ENCODE results near the gene JDP2. TPM values are rescaled to one million over a fixed set of nuclear protein-coding genes. Genes with fewer than 3 reads are reported as not detected.
A peak's percentile ranks its signal among the peaks of the same experiment; 100 is the strongest.
"Not testable (repeated sequence)": the region's sequence is repeated elsewhere in the genome, so short reads cannot be mapped to it uniquely, and the experiment has no call there.

JDP2 gene
- 17.0 TPM for polyA plus RNA-seq (ENCODE audit: insufficient read length)
- long read RNA-seq, donor 1, transcript JDP2-206 (4 exons, 631 nt): major isoform, 9 of 9 reads
- long read RNA-seq, donor 1, partial matches to known transcripts: 0 of 9 reads
- long read RNA-seq, donor 1, other reads (novel, unspliced or antisense): 0 of 9 reads
- long read RNA-seq, donor 2, transcript JDP2-206 (4 exons, 631 nt): major isoform, 8 of 10 reads
- long read RNA-seq, donor 2, partial matches to known transcripts: 0 of 10 reads
- long read RNA-seq, donor 2, other reads (novel, unspliced or antisense): 0 of 10 reads
- long read RNA-seq, donor 3, transcript JDP2-206 (4 exons, 631 nt): major isoform, 7 of 33 reads
- long read RNA-seq, donor 3, partial matches to known transcripts: 26 of 33 reads
- long read RNA-seq, donor 3, other reads (novel, unspliced or antisense): 0 of 33 reads
- long read RNA-seq, donor 4: 0 reads
- long read RNA-seq, donor 5, transcript JDP2-206 (4 exons, 631 nt): major isoform, 15 of 15 reads
- long read RNA-seq, donor 5, partial matches to known transcripts: 0 of 15 reads
- long read RNA-seq, donor 5, other reads (novel, unspliced or antisense): 0 of 15 reads
- long read RNA-seq, donor 6, full-length matches to known transcripts: 18 of 23 reads
- long read RNA-seq, donor 6, partial matches to known transcripts: 5 of 23 reads
- long read RNA-seq, donor 6, other reads (novel, unspliced or antisense): 0 of 23 reads
- long read RNA-seq, donor 7, full-length matches to known transcripts: 20 of 30 reads
- long read RNA-seq, donor 7, partial matches to known transcripts: 10 of 30 reads
- long read RNA-seq, donor 7, other reads (novel, unspliced or antisense): 0 of 30 reads
- long read RNA-seq, donor 8, transcript JDP2-206 (4 exons, 631 nt): major isoform, 7 of 8 reads
- long read RNA-seq, donor 8, partial matches to known transcripts: 0 of 8 reads
- long read RNA-seq, donor 8, other reads (novel, unspliced or antisense): 0 of 8 reads

- peak; percentile 82 for DNase-seq
Measured at GRCh38 chr14:75427482-75428229, at the start of gene JDP2. TSS of gene JDP2 (plus strand) at chr14:75428022. CDS start at chr14:75437921, 9,899 bp downstream.

- no peak for DNase-seq
Measured at GRCh38 chr14:75379246-75379929, 48.4 kb upstream of the JDP2 start.

GRCh38 chr14:75379930-75380270 lies 47.9 kb upstream of the JDP2 start:
- no peak for DNase-seq

- DNase-seq: no peak
Measured at GRCh38 chr14:75380656-75381055, 47.2 kb upstream of the JDP2 start.

GRCh38 chr14:75381642-75382041 lies 46.2 kb upstream of the JDP2 start:
- no peak for DNase-seq

- not testable (repeated sequence) for DNase-seq
Measured at GRCh38 chr14:75383219-75383618, 44.6 kb upstream of the JDP2 start.

- DNase-seq: no peak
Measured at GRCh38 chr14:75383721-75384120, 44.1 kb upstream of the JDP2 start.

- DNase-seq: no peak
Measured at GRCh38 chr14:75389679-75390078, 38.1 kb upstream of the JDP2 start.

GRCh38 chr14:75390183-75390582 lies 37.6 kb upstream of the JDP2 start:
- no peak for DNase-seq

- no peak for DNase-seq
Measured at GRCh38 chr14:75391953-75392352, 35.9 kb upstream of the JDP2 start.

GRCh38 chr14:75392686-75393641 lies 34.9 kb upstream of the JDP2 start:
- DNase-seq: no peak

GRCh38 chr14:75393794-75394193 lies 34.0 kb upstream of the JDP2 start:
- no peak for DNase-seq

- no peak for DNase-seq
Measured at GRCh38 chr14:75395862-75396261, 32.0 kb upstream of the JDP2 start.

GRCh38 chr14:75399321-75399720 lies 28.5 kb upstream of the JDP2 start:
- DNase-seq: no peak

GRCh38 chr14:75399843-75400775 lies 27.7 kb upstream of the JDP2 start:
- DNase-seq: peak; percentile 15

GRCh38 chr14:75401361-75401760 lies 26.5 kb upstream of the JDP2 start:
- no peak for DNase-seq

- DNase-seq: no peak
Measured at GRCh38 chr14:75402867-75403413, 24.9 kb upstream of the JDP2 start.

GRCh38 chr14:75404847-75405246 lies 23.0 kb upstream of the JDP2 start:
- DNase-seq: no peak

GRCh38 chr14:75406102-75406501 lies 21.7 kb upstream of the JDP2 start:
- DNase-seq: no peak
